ENCODE results near the gene FBXL3.

GRCh38 chr13:76982061-76982460, 44.9 kb downstream of the FBXL3 start:
- TF ChIP-seq CTCF (optimal IDR thresholded peaks at IDR 0.05 in 1 of 3, IDR thresholded peaks at IDR 0.05 in 1 of 3, conservative IDR thresholded peaks at IDR 0.05 in 1 of 3; ENCODE audit: extremely low read depth in 1 of 3, insufficient read depth in 2 of 3, low read length in 3 of 3) (no peak), EZH2 (IDR thresholded peaks at IDR 0.05; ENCODE audit: low read length) (no peak)
